Thoracic aorta (tissue), 2 donors: ENCODE measurements around the gene BLVRA. TPM values are rescaled to one million over a fixed set of nuclear protein-coding genes. Genes with fewer than 3 reads are reported as not detected.

Experiments used
- ATAC-seq: fragments of 150-250 bp; one replicate; pipeline ENCODE4 v1.8.0; 2017; ENCODE audit warnings: low read depth; ENCODE audit not compliant: insufficient number of reproducible peaks, low FRiP score
- DNase-seq: peaks from one replicate; pipeline ENCODE4 v3.0.0-alpha.2; 2020; ENCODE audit warnings: low spot score
- H3K27ac ChIP-seq, 2 donors: fragments of 200-600 bp; sonication (generic); 1 replicate in 1 of 2; 2 replicates in 1 of 2; pipeline ENCODE4 v1.5.1; 2016; ENCODE audit warnings: mild to moderate bottlenecking in 2 of 2, moderate library complexity in 2 of 2
- H3K27me3 ChIP-seq: fragments of 200-600 bp; sonication (generic); replicated peaks from 2 replicates; pipeline ENCODE4 v1.6.0; 2016; ENCODE audit warnings: mild to moderate bottlenecking; ENCODE audit not compliant: insufficient read depth
- H3K36me3 ChIP-seq: fragments of 200-600 bp; sonication (generic); one replicate; pipeline ENCODE4 v1.5.1; 2016
- H3K4me1 ChIP-seq, 2 donors: fragments of 200-600 bp; sonication (generic); 1 replicate in 1 of 2; 2 replicates in 1 of 2; pipeline versions ENCODE4 v1.5.1 to v1.6.0; 2016; ENCODE audit warnings: low read depth in 2 of 2, mild to moderate bottlenecking in 1 of 2; ENCODE audit not compliant: control insufficient read depth in 1 of 2
- H3K4me3 ChIP-seq: fragments of 200-600 bp; sonication (generic); 2 replicates; pipeline ENCODE4 v1.5.1; 2016; ENCODE audit warnings: mild to moderate bottlenecking
- H3K9me3 ChIP-seq: fragments of 200-600 bp; sonication (generic); 2 replicates; pipeline ENCODE4 v1.5.1; 2016
- total RNA-seq, 2 donors: library from RNA; depleted of rRNA; stranded (reverse); fragments of >200 nt; gene quantifications; one replicate each; pipeline versions ENCODE4 v1.1.0 to v1.2.3, GENCODE V29; 2016
- TF ChIP-seq, protein P1 (sequence below): fragments of 200-600 bp; sonication (generic); IDR thresholded peaks from one replicate; pipeline ENCODE4 v1.5.1; 2019; ENCODE audit warnings: antibody characterized with exemption

The BLVRA gene
- total RNA-seq, 2 donors from 2014 or later: 35.3 to 46.4 TPM

GRCh38 chr7:43761938-43762692 lies 3.6 kb downstream of the BLVRA start:
- DNase-seq: no peak

GRCh38 chr7:43763183-43763582 lies 4.7 kb downstream of the BLVRA start:
- DNase-seq (no peak), ATAC-seq (no peak)
- Histone ChIP-seq H3K4me1 (peaks cover 24 to 30% of the 10 kb centered on the region in 2 donors), H3K4me3 (no peak overlapping the region), H3K36me3 (no peaks in the 10 kb centered on the region), H3K27me3 (no peaks in the 10 kb centered on the region), H3K27ac (no peak overlapping the region), H3K9me3 (no peaks in the 10 kb centered on the region)
- TF ChIP-seq, protein P1, sequence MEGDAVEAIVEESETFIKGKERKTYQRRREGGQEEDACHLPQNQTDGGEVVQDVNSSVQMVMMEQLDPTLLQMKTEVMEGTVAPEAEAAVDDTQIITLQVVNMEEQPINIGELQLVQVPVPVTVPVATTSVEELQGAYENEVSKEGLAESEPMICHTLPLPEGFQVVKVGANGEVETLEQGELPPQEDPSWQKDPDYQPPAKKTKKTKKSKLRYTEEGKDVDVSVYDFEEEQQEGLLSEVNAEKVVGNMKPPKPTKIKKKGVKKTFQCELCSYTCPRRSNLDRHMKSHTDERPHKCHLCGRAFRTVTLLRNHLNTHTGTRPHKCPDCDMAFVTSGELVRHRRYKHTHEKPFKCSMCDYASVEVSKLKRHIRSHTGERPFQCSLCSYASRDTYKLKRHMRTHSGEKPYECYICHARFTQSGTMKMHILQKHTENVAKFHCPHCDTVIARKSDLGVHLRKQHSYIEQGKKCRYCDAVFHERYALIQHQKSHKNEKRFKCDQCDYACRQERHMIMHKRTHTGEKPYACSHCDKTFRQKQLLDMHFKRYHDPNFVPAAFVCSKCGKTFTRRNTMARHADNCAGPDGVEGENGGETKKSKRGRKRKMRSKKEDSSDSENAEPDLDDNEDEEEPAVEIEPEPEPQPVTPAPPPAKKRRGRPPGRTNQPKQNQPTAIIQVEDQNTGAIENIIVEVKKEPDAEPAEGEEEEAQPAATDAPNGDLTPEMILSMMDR: no peak

More at GRCh38 chr7:43761938-43762692, 3.6 kb downstream of the BLVRA start:
- no peaks in the 10 kb centered on the region for H3K9me3 ChIP-seq
- H3K4me1 ChIP-seq: peaks cover 24 to 37% of the 10 kb centered on the region in 2 donors
- H3K27ac ChIP-seq: no peak overlapping the region
- ATAC-seq: no peak
- H3K36me3 ChIP-seq: no peaks in the 10 kb centered on the region
- no peak overlapping the region for H3K4me3 ChIP-seq
- TF ChIP-seq, protein P1: no peak
- H3K27me3 ChIP-seq: no peaks in the 10 kb centered on the region

DNA sequence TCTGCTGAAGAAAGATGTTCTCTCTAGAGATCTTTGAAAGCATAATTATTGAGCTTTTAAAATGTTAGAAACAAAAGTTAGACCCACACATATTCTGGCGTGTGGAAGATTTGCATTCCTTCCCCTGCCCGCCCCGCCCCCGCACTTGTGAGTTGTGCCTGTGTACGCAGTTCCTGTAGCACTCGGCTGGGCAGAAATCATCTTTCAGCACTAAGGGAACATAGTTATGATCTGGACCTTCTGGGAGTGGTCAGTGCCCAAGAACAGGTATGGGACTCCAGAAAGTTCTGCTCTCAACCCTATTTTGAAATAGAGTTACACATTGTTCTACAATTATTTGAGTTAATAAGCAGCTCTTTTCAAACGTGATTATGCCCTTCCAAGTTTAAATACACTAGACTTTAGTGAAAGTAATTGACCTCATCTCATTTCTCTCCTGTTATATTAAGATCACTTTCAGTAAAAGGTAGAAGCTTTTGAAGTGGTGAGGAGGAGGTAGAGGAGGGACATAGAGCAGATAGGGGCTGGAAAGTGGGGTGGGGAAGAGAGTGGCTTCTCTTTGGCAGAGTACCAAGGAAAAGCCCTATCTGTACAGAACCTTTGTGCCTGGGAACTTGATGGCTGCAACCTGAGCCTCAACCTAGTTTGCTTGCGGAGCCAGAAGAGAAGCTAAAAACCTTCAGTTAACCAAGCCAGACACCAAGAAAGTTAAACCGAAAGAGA lies 5.7 kb downstream of the BLVRA start:
- ATAC-seq (no peak), DNase-seq (peak; percentile 19)
- Histone ChIP-seq H3K27ac (peak overlapping the region in 1 of 2 donors; percentile 16), H3K36me3 (no peaks in the 10 kb centered on the region), H3K4me1 (peaks cover 24 to 28% of the 10 kb centered on the region in 2 donors), H3K9me3 (no peaks in the 10 kb centered on the region), H3K4me3 (peak overlapping the region; percentile 44), H3K27me3 (no peaks in the 10 kb centered on the region)
- TF ChIP-seq, protein P1: no peak

DNA sequence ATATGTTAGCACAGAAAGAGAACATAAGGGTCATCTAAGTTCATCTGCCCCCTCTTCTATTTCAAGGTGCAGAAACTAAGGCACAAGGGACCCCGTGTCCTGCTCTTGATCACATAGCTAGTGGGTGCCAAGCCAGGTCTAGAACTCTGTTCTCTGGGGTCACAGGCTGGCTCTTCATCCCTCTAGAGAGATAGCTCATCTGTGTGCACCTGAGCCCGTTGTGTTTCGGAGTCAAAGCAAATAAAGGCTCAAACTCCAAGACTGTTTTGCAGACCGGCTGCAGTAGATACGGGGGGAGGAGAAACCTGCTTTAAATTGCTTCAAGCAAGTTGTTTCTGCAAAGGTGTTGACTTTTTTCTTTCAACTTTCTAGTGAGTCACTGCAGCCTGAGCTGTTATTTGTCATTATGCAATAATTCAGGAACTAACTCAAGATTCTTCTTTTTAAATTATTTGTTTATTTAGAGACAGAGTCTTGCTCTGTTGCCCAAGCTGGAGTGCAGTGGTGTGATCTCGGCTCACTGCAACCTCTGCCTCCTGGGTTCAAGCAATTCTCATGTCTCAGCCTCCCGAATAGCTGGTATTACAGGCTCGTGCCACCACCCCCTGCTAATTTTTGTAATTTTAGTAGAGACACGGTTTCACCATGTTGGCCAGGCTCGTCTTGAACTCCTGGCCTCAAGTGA lies 6.5 kb downstream of the BLVRA start:
- no peaks in the 10 kb centered on the region for H3K36me3 ChIP-seq
- DNase-seq (no peak), ATAC-seq (no peak)
- H3K9me3 ChIP-seq: no peaks in the 10 kb centered on the region
- peaks cover 24 to 27% of the 10 kb centered on the region in 2 donors for H3K4me1 ChIP-seq
- H3K4me3 ChIP-seq: peak overlapping the region; percentile 44
- H3K27me3 ChIP-seq: no peaks in the 10 kb centered on the region
- TF ChIP-seq, protein P1: no peak
- no peak overlapping the region for H3K27ac ChIP-seq

DNA sequence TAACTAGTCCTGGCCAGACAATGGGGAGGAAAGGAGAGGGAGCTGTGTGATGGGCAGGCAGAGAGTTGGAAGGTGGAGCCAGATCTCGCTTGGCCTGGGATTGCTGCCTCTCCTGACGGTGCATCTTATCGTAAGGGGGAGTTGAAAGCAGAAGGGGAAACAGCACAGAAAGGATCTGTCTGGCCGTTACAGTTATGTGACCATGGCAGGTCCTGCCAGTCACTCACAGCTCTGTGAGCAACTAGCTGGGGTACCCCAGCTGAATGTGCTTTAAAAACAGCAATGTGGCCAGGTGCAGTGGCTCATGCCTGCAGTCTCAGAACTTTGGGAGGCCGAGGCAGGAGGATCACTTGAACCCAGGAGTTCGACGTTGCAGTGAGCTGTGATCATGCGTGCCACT lies 8.1 kb downstream of the BLVRA start:
- ATAC-seq: no peak
- no peak overlapping the region for H3K27ac ChIP-seq
- TF ChIP-seq, protein P1: no peak
- DNase-seq: no peak
- no peak overlapping the region for H3K4me3 ChIP-seq
- no peaks in the 10 kb centered on the region for H3K27me3 ChIP-seq
- H3K9me3 ChIP-seq: no peaks in the 10 kb centered on the region
- no peaks in the 10 kb centered on the region for H3K36me3 ChIP-seq
- H3K4me1 ChIP-seq: peaks cover 21 to 24% of the 10 kb centered on the region in 2 donors
